H54 (cell line): Measurements from ENCODE around the gene SLC19A2.
"Not testable (repeated sequence)": the region's sequence is repeated elsewhere in the genome, so short reads cannot be mapped to it uniquely, and the experiment has no call there.

ENCODE experiments used
- DNase-seq: peaks from one replicate; pipeline ENCODE4 v3.0.0; 2011; ENCODE audit warnings: low spot score, mixed read lengths; ENCODE audit not compliant: insufficient read length
- FAIRE-seq: peaks from 3 replicates; lab custom pipeline; 2011; peaks lifted over from hg19 to GRCh38; lab: Jason Lieb, UNC
- POLR2A ChIP-seq: IDR thresholded peaks from 2 replicates; pipeline ENCODE4 v1.6.1; 2011; ENCODE audit warnings: low read depth, mild to moderate bottlenecking, low read length

The SLC19A2 gene

DNA sequence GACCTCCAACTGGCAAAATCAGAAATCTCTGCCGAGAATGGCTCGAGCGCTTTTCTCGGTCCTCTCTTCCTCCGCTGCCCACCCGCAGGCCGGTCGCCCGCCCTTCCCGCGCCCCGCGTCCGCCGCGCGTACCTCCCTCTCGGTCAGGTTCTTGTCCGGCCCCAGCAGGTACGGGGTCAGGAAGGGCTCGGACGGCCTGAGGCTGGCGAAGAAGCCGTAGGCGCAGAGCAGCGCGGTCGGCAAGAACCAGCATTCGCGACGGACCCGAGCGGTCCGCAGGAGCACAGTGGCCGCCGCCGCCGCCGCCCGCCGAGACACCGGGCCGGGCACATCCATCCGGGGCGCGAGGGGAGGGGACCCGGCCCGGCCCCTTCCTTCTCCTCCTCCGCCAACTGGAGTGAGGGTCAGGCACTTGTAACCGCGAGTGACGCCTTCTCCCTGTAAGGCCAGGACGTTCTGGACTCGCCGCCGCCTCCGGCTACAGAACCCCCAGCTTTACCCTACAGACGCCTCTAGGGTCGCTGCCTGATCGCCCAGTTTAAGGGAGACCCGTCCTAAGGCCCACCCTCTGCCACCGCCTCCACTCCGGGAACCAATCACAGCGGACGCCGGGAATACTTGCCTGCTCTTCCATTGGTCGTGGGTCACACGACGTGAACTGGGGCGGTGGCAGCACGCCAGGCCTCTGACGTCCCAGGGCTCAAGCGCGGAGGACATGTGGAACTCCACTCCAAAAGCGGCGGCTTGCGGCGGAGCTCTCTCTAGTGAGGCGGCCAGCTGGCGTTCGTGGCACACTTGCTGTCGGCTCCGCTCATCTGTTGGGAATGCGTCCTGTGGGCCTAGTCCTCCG, at the start of gene SLC19A2:
TSS of gene SLC19A2 (minus strand) at position 514 of the 850 bp plus-strand sequence. CDS start at position 336, 178 bp downstream.
- DNase-seq (peak; percentile 89), FAIRE-seq (peak; percentile 78)
- TF ChIP-seq POLR2A = peak; percentile 70

DNA sequence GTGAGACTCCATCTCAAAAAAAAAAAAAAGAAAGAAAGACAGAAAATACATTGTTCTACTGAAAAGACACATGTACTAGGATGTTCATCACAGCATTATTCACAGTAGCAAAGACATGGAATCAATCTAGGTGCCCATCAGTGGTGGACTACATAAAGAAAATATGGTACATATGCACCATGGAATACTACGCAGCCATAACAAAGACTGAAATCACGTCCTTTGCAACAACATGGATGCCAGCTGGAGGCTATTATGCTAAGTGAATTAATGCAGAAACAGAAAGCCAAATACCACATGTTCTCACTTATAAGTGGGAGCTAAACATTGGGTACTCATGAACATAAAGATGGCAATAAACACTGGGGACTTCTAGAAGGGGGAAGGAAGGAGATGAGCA, 48.9 kb upstream of the SLC19A2 start:
- TF ChIP-seq POLR2A = no peak
- FAIRE-seq (no peak), DNase-seq (no peak)

GRCh38 chr1:169533528-169534190, 47.9 kb upstream of the SLC19A2 start:
- DNase-seq, FAIRE-seq: not testable (repeated sequence)

DNA sequence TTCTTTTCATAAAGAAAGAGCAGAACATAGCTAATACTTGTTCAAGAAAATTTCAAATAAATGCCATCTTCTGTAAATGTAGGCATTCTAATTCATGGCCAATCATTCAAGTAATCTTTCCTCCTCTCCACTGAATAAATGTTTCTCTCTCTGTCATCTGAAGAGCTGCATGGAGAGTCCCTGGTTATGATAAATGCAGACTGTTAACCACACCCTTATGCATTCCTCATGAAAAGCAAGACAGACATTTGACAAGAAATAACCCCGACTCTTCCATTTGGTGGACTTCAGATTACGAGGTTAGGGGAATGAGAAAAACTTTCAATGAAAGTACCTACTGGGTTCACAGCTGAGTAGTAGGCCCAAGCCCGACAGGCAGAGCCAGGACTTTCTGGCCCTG, 44.7 kb upstream of the SLC19A2 start:
- DNase-seq (no peak), FAIRE-seq (no peak)
- TF ChIP-seq POLR2A = no peak

DNA sequence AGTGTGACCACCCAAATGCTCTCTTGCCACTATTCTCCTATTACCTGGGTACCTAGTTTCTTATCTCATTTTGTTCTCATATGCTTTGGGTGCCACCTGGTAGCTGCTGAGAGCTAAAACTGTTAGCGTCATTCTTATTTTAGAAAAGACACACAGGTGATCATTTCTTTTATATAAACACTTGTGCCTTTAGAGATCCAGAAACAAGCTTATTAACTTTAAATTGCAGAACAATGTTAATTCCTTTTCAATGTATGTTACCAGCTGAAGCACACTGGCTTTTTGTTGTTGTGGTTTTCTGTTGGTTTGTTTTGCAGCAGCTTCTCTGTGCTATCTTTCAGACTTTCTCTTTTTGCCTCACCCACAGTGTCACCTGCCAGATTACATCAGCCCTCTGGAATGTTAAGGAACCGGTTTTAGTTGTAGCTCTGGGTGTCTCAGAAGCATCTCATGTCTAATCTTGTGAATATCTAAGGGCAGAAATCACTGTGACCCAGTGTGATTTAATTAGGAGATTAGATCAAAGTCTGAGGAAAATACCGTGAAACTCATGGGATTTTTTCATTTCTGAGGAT, 43.4 kb upstream of the SLC19A2 start:
- DNase-seq = no peak
- FAIRE-seq = peak; percentile 69
- no peak for TF ChIP-seq POLR2A

DNA sequence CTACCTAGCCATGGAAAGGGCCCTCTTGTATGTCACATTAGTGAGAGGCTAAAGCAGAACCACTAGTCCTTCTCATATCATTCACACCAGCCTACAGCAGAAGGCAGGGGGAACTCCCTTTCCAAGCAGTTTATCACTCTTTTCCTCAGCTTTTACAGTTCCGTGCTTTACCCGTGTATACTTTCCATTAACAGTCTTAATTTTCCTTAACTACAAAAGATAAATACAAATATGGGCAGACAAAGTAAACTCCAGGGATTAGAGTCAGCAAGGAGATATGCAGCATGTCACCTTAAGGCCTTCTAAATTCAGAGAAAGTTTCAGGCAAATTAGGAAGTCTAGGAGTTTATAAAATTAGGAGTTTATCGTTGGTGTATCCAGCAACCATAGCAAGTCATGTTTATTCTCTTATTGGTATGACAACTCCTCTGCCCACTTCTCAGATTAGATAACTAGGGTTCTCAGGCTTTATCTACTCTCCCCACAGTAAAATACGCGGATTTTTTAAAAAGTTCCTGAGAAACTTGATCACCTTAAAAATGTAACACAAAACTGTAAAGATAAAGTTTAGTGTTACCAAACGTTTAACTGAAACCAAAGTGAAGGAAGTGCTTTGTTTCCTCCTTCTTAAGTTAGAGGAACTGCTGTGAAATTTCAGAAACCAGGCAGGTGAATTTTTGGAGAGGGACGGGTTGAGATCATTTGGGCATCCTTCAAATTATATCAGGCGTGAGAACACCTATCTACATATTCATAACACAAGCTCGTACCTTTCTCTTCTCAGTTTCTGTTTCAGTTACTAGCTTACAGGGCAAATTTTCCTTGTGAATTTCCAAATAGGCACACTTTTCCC, 42.7 kb upstream of the SLC19A2 start:
- DNase-seq (no peak), FAIRE-seq (no peak)
- TF ChIP-seq POLR2A = no peak

- TF ChIP-seq POLR2A = no peak
- DNase-seq (no peak), FAIRE-seq (no peak)
Measured at GRCh38 chr1:169527451-169528214, 41.9 kb upstream of the SLC19A2 start.

DNA sequence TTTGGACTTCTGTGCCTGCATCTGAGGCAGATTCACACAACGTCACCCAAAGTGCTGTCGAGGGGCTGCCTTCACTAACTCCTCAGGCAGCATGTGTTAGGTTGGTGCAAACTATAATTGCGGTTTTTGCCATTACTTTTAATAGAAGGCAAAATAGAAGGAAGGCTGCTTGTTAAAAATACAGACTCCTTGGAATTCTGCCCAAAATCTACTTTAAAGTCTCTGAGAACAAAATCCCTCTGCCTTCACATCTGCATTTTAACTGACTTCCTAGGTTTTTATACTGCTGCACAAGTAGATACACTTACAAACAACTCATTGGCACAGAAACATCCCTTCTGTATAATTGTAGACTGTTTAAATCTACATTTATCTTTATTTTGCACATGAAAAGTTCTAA, 41.3 kb upstream of the SLC19A2 start:
- no peak for TF ChIP-seq POLR2A

DNA sequence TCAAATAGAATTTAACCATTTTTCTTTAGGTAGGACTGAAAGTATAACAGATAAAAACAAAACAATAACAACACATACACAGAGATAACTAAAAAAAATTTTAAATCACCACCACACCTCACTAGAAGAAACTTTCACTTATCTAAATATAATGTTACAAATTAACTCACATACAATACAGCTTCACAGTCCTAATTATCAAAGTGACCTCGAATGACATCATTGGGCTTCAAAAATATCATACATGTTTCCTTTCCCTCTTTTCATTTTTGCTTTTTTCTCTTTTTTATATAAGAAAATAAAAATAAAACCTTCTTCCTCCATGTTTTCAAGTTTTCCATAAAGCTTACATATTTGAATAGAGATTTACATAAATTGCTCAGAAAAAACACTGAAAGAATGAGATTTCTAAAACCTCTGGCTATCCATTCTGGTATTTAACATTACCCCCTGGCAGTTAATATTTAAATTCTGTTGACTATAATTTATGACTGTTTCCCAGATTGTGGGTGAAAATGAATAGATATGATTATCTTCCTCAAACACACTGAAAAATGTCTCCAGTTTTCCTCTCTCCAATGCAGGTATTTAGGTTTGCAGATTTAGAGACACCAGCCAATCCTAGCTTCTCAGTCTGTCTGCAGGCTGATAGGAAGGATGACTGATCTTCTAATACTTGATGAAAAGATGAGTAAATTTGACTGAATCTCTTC, 40.5 kb upstream of the SLC19A2 start:
- no peak for TF ChIP-seq POLR2A
- FAIRE-seq = no peak
- DNase-seq = no peak

More for the DNA sequence above, 41.3 kb upstream of the SLC19A2 start:
- FAIRE-seq = no peak
- DNase-seq = no peak

DNA sequence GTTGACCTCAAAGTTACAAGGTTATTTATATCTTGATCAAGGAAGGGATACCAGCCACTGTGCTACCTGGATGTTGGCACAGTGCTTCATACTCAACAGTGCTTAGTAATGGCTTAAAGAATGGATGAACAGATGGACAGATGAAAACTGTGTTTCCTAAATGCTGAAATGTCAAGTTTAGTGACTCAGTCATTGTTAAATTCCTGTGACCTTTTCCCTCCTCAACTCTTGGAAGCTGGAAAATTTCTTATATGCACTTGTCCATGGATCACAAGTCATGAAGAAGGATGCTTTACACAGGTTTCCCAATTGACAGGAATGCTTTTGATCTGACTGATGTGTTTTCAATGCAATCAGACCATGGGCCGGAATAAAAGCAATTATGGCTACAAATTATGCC, 39.6 kb upstream of the SLC19A2 start:
- TF ChIP-seq POLR2A = no peak
- DNase-seq = no peak
- FAIRE-seq = no peak

- FAIRE-seq = no peak
- DNase-seq = no peak
- no peak for TF ChIP-seq POLR2A
Measured at GRCh38 chr1:169523904-169524303, 38.2 kb upstream of the SLC19A2 start.

GRCh38 chr1:169521226-169521625, 35.5 kb upstream of the SLC19A2 start:
- FAIRE-seq (no peak), DNase-seq (no peak)
- TF ChIP-seq POLR2A = no peak
